Inferior parietal cortex (tissue), 1 donor: ENCODE results near the gene DPP6.
"Not testable (repeated sequence)": the region's sequence is repeated elsewhere in the genome, so short reads cannot be mapped to it uniquely, and the experiment has no call there.

Experiments
- DNase-seq: peaks from one replicate; pipeline ENCODE4 v3.0.0-alpha.2; 2016; ENCODE audit errors: extremely low spot score

The DPP6 gene

GRCh38 chr7:154072395-154073181 lies 20.4 kb downstream of the DPP6 start:
- DNase-seq, result not testable (repeated sequence)

- DNase-seq, result not testable (repeated sequence)
Measured at GRCh38 chr7:154078523-154078922, 26.3 kb downstream of the DPP6 start.

GRCh38 chr7:154080249-154080648 lies 28.1 kb downstream of the DPP6 start:
- not testable (repeated sequence) for DNase-seq

DNA sequence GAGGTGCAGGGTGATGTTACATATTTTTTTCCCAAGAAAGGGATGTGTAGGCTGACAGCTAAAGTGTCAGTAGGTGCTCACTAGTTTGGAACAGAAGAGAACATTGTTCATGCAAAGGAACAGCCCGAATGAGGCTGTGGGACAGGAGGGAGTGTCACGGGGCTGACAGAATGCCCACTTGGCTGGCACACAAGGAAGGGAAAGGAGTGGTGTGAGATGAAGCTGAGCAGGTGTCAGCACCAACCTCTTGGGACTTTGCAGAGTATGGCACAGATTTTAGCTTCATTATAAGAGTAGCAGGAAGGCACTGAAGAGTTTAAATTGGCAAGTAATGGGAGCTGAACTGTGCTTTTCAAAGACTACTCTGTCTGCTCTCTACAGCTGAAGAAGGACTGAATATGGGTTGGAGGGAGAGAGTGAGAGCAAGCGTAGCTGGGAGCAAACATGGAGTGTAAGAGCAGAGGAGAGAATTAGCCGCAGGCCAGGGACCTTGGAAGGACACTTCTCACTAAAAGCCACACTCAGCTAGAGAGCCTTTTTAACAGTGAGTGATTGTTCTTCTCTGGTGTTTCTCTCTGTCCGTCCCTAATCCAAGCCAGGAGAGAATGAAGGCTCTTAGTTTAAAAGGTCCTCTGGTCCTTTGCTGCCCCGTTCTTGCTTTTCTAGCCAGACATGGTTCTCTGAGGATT lies 35.0 kb downstream of the DPP6 start:
- peak; percentile 42 for DNase-seq

GRCh38 chr7:154092093-154092492 lies 39.9 kb downstream of the DPP6 start:
- DNase-seq, result not testable (repeated sequence)

DNA sequence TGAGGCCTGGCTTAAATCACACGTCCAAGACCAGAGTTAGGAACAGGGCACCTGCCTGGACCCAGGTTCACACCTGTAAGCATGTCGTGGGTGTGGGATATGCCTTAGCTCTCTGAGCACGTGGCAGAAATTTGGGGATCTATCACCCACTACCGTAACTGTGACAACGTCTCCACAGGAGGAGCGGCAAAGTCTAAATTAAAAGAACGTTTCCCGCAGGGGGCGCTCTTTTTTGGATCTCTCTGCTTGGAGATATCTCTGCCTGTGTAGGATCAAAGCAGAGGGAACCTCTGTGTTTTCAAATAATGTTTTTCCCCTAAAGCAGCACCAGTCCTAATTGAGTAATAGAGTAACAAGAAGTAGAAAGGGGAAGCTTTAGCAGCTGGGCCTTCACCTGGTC lies 43.0 kb downstream of the DPP6 start:
- DNase-seq, result not testable (repeated sequence)

GRCh38 chr7:154105063-154105462 lies 52.9 kb downstream of the DPP6 start:
- not testable (repeated sequence) for DNase-seq

- not testable (repeated sequence) for DNase-seq
Measured at GRCh38 chr7:154109615-154110014, 57.4 kb downstream of the DPP6 start.

DNA sequence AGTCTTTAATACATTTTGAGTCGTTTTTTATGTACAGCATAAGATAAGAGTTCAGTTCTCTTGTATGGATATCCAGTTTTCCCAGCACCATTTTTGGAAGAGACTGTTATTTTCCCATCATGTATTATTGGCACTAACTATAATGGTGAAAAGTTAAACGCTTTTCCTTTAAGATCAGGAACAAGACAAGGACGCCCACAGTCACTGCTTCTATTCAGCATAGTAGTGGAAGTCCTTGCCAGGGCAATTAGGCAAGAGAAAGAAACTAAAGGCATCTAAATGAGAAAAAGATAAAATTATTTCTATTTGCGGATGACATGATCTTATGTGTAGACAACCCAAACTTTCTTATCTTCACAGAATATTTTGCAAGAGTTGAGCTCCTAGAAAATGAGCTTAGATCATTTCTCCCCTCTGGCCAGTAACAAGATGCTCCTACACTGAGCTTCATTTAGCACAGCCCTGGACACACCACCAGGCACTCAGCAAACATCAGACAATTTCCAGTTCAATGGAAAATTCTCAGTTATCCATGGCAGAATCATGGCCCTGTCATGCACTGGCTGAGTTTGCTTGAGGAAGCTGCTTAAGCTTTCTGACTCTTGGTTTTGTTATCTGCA lies 61.6 kb downstream of the DPP6 start:
- DNase-seq, result not testable (repeated sequence)

DNA sequence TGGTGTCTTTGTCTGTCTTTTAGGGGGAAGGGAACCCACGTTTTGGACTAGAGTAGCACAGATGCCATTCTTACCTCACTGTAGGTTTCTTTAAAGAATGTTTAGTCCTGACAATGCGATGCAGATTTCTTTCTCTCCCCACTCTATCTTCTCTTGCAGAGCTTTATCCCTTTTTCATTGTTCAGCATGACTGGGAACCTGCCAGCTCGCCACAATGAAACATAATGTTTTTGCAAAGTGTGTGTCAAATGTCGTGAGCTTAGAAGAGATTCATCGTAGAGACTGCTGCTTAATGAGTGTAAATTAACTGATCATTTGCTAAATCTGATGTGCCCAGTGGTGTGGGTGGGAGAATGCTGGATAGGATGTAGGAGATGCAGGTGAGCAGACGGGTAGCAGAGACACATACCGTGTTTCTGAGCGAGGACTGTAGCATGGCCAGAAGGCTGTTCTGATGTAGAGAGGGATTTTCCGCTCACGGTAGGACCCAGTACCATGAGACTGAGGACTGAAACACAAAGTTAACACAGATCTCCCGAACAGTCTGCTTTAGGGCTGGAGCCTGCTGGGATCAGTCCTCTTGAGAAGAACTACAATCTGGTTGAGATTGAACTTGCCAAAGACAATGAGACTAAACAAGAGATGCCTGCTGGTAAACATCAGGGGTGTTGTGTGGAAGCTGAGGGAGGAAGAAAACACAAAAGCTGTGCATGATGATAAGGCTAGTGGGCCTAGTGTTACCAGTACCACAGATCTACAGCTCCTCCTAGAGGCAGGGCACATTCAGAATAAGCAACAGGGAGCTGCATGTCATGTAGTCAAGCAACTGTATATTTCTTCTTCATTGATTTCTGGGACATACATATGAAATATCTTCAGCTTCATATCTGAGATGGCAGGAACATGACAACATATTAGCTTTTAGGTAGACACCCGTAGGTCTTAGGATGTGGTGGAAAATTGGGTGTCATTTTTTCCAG lies 65.5 kb downstream of the DPP6 start:
- DNase-seq, result not testable (repeated sequence)

- DNase-seq, result not testable (repeated sequence)
Measured at GRCh38 chr7:154120825-154121224, 68.6 kb downstream of the DPP6 start.

GRCh38 chr7:154122720-154123119 lies 70.5 kb downstream of the DPP6 start:
- DNase-seq, result not testable (repeated sequence)

DNA sequence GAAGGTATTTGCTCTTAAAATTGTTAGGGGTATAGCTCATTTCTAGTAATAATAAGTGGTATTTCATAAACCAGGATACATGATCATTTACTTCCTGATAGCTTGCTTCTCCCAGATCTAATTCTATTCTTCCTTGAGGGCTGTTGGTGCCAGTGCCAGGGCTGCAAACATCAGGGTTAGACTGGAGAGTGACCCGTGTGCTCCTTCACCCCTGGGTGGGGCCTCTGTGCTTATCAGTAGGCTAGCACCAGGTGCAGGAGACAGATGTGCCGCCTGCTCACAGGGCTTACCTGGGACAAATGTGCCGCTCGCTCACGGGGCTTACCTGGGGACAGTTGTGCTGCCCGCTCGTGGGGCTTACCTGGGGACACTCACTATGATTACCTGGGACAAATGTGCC lies 71.2 kb downstream of the DPP6 start:
- not testable (repeated sequence) for DNase-seq

- DNase-seq, result not testable (repeated sequence)
Measured at GRCh38 chr7:154129142-154129541, 76.9 kb downstream of the DPP6 start.

DNA sequence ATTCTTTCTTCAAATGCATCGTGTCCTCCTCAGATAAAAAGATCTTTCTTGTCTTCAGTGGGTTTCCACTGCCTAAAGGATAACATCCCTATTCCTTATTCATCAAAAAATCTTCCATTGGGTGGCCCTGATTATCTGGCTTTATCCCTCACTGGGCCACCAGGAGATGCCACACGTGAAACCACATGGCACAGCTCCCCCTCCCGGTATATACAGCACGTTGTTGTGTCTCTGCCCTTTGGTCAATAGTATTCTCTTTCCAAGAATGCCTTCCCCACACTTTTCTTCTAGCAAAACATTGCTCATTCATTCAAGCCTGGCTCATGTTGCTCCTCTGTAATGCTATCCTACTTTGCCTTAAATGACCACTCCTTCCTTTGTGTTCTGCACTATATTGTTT lies 80.4 kb downstream of the DPP6 start:
- DNase-seq, result not testable (repeated sequence)

- not testable (repeated sequence) for DNase-seq
Measured at GRCh38 chr7:154133703-154134277, 81.6 kb downstream of the DPP6 start.

DNA sequence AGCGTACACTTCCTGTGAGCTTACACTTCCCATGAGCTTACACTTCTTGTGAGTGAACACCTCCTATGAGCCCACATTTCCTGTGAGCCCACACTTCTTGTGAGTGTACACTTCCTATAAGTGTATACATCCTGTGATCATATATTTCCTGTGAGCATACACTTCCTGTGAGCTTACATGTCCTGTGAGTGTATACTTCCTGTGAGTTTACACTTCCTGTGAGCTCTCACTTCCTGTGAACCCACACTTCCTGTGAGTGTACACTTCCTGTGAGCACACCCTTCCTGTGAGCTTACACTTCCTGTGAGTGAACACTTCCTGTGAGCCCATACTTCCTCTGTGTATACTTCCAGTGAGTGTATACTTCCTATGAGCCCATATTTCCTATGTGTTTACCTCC lies 82.5 kb downstream of the DPP6 start:
- not testable (repeated sequence) for DNase-seq

GRCh38 chr7:154135646-154136045 lies 83.4 kb downstream of the DPP6 start:
- not testable (repeated sequence) for DNase-seq

DNA sequence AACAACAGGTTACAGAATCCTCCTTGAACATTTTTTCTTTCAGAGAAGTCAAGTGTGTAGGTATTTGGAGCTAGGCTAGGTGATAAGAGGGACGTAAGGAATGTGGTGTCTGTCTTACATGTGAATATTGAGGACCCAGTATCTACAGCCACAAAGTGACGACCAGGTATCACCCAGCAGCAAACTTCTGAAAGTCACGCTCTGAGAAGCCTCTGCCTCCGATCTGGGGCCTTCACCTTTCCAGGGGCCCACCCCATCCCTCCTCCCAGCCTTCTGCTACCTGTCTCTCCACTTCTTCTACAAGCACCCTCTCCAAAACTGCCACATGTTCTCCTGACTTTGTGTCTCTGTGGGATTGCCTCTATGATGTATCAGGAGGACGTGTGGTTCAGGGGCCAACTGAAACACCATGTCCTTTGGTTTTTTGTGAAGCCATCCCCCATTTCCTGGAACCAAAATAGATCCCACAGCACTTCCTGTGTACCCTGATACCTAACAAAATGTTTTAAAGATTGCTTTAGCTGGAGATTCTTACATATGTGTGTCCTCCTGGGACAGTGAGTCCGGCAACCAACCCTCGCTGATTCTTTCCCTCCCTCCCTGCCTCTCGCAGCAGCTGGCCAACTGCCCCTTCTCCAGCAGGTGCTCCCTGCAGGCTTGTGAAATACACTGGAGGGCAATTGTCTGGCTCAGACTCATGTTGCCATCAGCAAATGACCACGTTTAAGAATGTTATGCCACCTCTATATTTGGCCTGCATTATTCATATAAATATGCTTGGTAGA lies 93.9 kb downstream of the DPP6 start:
- DNase-seq, result not testable (repeated sequence)

- not testable (repeated sequence) for DNase-seq
Measured at GRCh38 chr7:154146707-154147038, 94.5 kb downstream of the DPP6 start.
